NCI-H82 treated with DMSO at 0.1 percent for 48 hours (cell line): ENCODE measurements around the gene LRRC8C.

Experiments
- DNase-seq: peaks from one replicate; lab custom pipeline; 2025; ENCODE audit not compliant: unreplicated experiment; lab: John Stamatoyannopoulos, UW

The LRRC8C gene

GRCh38 chr1:89670163-89670562, 37.2 kb downstream of the LRRC8C start:
- no peak for DNase-seq

- DNase-seq: no peak
Measured at GRCh38 chr1:89670711-89671110, 37.8 kb downstream of the LRRC8C start.

- no peak for DNase-seq
Measured at GRCh38 chr1:89671775-89672488, 39.0 kb downstream of the LRRC8C start.

DNA sequence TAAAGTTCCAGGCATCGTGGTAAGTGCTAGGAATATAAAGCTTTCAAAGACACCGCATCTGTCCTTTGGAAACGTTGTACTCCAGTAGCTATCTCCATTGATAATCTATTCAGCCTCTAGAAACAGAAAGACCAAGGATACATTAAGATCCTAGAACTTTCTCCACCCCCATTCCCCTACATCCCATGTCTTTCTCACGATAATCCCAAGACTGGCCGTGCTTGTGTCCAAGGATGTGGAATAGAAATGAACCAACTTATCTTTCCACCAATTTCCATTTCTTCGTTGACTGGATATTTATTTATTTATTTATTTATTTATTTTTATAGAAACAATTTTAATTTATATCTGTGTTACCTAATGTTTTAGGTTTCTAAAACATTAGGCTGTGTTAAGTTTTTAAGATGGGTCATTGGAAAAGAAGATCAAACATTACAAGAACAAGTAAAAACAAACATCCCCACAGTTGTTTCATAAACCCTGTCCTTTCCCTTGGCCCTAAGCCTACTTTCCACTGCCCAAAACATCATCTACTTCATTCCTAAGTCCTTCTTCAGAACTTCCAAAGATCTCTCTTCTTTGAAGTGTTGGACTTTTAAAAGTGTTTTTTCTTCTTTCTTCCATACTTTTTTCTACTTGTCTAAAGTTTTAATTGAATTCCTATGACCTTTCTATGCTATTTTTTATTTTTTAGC, 39.7 kb downstream of the LRRC8C start:
- DNase-seq: no peak

DNA sequence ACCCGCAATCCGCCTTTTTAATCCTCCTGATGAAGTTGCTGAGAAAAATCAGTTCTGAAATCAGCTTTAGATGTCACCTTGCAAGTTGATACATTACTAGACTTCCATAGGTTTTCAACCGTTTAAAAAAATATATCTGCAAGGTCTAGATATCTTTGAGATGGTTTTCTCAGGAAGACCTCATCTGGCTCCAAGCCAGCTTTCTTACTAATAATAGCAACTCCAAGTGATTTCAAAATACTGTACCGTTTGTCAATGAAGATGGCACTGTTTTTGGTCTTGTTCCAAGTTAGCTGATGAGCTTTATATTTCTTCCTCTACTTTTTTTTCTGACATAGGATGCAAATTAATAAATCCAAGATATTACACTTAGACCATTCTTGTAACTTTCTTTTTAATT, 40.3 kb downstream of the LRRC8C start:
- DNase-seq: no peak

DNA sequence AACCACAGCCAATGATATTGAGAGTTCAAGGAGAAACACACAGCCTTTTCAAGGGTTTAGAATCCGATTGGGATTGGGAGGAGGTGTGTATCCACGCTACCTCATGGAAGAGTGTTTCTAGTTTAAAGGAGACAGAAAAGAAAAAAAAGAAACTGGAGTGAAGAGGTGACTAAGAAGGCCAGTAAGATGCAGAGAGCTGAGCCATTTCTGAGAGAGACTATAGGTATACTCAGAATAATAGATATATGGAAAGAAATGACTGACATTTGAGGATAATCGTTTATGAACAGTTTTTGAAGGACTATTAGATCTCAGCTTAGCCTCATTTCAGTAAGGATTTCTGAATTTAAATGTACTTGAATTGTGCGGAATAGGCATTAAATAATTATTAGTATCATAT, 42.8 kb downstream of the LRRC8C start:
- DNase-seq: no peak

- DNase-seq: no peak
Measured at GRCh38 chr1:89681045-89681729, 48.3 kb downstream of the LRRC8C start.

GRCh38 chr1:89682611-89683010, 49.7 kb downstream of the LRRC8C start:
- DNase-seq: no peak

- DNase-seq: no peak
Measured at GRCh38 chr1:89685461-89685860, 52.5 kb downstream of the LRRC8C start.

DNA sequence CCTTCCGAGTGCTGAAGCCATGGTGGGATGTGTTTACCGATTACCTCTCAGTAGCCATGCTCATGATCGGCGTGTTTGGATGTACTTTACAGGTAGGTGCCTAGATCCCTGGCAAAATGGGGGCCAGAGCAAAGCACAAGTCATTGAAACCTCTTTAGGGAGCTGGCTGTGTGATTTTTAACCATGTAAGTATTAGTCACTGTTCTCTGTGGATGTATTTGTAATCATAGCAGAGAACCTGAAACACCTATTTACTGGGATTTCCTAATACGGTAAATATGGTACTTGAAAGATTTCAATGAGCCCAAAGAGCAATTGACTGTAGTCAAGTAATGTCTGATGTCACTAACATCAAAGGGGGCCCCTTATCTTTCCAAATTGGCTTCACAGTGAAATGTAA, 53.6 kb downstream of the LRRC8C start:
- no peak for DNase-seq

GRCh38 chr1:89687254-89687653, 54.3 kb downstream of the LRRC8C start:
- DNase-seq: no peak

DNA sequence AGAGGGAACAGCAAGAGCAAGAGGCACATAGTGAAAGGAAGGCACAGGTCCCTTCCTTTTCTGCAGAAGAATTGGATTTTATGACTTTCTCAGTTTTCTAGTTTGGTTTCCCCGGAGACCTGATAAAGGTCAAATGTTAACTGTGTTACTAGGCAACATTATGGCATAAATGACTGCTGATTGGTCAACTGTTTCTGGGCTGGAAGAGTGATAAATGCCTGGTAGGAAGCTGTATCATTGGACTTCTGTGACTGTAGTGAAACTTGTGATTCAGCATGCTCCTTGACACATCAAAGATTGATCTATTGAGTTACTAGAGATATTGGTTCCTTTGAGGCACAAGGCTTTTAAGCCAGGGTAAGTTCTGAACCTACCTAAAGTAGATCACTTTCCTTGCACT, 55.7 kb downstream of the LRRC8C start:
- DNase-seq: no peak

DNA sequence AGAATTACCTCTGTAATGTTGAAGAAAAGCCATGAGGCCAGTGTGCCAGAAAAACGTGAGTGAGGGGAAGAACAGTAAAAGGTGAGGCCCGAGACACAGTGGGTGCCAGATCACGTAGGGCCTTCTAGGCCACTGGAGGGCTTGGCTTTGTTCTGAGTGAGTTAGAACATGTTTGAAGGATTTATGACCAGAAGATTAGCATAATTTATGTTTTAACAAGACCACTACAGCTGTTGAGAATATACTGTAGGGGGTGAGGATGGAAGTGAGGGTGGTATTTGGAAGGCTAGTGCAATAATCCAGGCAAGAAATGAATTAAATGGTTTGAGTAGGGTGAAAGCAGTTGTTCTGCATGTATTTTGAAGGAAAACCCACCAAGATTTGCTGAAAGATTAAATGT, 56.3 kb downstream of the LRRC8C start:
- no peak for DNase-seq

DNA sequence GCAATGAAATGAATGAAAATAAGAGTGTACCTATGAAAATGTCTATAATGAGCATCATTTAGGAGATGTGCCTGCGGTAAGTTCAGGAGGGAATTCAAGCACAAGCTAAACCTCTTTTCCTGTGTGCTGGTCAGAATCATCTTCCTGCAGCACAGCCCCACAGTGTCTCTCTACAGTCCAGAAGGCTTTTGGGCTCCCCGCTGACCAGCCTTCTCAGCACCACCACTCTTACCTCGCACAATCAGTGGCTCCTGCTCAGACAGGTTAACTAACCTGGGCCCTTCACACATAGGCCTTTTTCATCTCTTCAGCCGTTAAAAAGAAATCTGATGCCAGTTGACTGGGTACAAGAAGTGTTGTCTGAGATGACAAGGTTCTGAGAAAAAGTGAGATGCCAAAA, 57.7 kb downstream of the LRRC8C start:
- no peak for DNase-seq

- no peak for DNase-seq
Measured at GRCh38 chr1:89692601-89693521, 59.9 kb downstream of the LRRC8C start.

GRCh38 chr1:89695847-89696246, 62.9 kb downstream of the LRRC8C start:
- DNase-seq: no peak

DNA sequence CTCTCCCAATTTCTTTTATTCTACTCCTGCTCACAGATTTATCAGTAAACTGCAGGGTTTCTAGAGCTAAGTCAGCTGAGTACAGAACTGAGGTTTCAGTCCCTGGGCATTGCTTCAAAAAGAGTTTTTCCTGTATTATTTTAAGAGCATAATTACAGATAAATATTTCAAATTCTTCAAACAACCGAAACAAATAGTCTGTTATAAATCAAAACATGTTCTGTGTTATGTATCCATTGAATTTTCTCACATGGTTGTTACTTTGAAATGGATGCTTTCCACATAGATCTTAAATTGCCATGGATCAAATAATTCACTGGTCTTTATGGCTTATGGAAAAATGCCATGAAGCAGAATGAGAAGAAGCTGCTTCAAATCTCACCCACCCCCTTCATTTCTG, 64.5 kb downstream of the LRRC8C start:
- no peak for DNase-seq

DNA sequence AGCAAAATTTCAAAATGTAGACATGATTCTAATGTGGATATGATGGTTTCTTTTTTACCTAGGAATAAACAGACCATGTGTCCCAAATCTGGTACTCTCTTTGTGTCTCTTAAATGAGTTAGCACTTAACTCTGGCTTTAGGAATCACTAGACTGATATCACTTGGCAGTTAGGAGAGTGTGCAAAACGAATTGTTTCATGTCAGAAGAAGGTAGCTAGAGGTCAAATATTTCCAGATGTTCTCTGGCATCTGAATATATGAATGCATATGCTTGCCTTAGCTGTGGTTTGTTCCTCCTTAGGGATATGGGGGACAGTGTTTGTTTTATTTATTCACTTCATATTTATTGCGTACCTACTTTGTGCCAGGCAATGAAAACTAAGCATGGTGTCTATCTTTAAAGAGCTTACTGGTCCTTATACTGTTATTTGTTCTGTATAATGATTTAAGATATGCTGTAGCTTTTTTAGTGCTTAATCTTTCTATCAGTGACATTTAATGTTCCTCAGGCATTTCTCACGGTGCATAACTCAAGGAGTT, 65.2 kb downstream of the LRRC8C start:
- DNase-seq: no peak

DNA sequence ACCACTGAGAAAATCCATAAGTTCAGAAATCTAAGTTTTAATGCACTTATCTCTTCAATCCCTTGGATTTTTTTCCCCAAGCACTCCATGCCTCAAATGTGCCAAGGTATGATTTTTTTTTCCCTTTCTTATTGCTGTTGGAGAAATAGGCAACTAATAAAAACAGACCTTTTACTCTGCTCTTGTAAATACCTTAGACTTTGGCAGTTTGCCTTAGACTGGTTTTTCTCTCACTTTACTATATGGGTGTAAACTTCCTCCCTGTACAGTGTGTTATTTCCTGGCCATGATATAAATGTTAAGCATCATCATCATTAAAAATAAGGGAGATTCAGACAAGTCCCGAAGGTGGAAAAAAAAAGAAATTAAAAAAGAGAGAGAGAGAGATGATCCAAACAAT, 65.7 kb downstream of the LRRC8C start:
- no peak for DNase-seq

DNA sequence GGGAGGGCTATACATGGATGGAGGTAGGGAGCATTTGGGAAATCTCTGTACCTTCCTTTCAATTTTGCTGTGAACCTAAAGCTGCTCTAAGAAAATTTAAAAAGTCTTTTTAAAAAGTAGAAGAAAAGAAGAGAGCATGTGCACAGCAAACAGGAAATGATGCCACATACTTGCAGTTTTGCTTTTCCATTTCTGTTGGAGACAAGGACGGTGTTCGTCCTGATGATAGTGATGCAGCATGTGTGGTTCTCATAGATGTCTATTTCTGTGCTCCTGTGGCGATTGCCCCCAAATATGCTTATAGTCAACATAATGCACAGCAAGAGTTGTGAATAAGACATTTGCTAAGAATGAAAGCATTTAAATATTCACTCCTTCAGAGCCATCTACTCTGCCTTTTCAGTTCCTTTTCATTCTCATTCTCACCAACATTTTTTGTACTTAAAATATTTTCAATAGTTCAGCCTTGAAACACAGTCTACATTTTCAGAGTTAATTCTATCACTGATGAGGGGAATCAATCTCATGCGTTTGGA, 66.6 kb downstream of the LRRC8C start:
- no peak for DNase-seq
